CD14-positive monocyte (primary cell): Measurements from ENCODE around the gene RBM25. TPM values are rescaled to one million over a fixed set of nuclear protein-coding genes. Genes with fewer than 3 reads are reported as not detected.

Experiments used
- DNase-seq, 3 donors: peaks; one replicate each; pipeline ENCODE4 v3.0.0-alpha.2; 2011 to 2022
- H2AFZ ChIP-seq: 2 replicates; pipeline ENCODE4 v1.6.0; 2012; ENCODE audit warnings: mild to moderate bottlenecking, low read depth, low read length, inconsistent platforms; ENCODE audit not compliant: insufficient read depth, poor library complexity, severe bottlenecking
- H3K27ac ChIP-seq, 2 donors: 1 replicate in 1 of 2; 2 replicates in 1 of 2; pipeline ENCODE4 v1.5.1; 2012 to 2013; ENCODE audit warnings: low read length in 2 of 2, control low read depth in 1 of 2, inconsistent platforms in 1 of 2, low read depth in 1 of 2, mild to moderate bottlenecking in 1 of 2
- H3K27me3 ChIP-seq, 2 donors: one replicate each; pipeline versions ENCODE4 v1.6.0 to v1.6.1; 2011 to 2013; ENCODE audit warnings: low read length in 2 of 2; ENCODE audit not compliant: control insufficient read depth in 2 of 2, insufficient read depth in 2 of 2
- H3K36me3 ChIP-seq, 2 donors: replicated peaks in 1 of 2; 1 replicate in 1 of 2; 2 replicates in 1 of 2; pipeline versions ENCODE4 v1.5.1 to v1.6.1; 2012 to 2013; ENCODE audit warnings: low read length in 2 of 2, control low read depth in 1 of 2, inconsistent platforms in 1 of 2, mild to moderate bottlenecking in 1 of 2; ENCODE audit not compliant: insufficient read depth in 2 of 2, control insufficient read depth in 1 of 2
- H3K4me1 ChIP-seq, 2 donors: 1 replicate in 1 of 2; 2 replicates in 1 of 2; pipeline versions ENCODE4 v1.5.1 to v1.6.1; 2012 to 2013; ENCODE audit warnings: low read length in 2 of 2, control low read depth in 1 of 2, inconsistent platforms in 1 of 2, mild to moderate bottlenecking in 1 of 2, moderate library complexity in 1 of 2; ENCODE audit not compliant: insufficient read depth in 2 of 2, control insufficient read depth in 1 of 2
- H3K4me2 ChIP-seq: replicated peaks from 2 replicates; pipeline ENCODE3; 2012; ENCODE audit warnings: low read length, moderate library complexity, mild to moderate bottlenecking; ENCODE audit not compliant: poor library complexity, severe bottlenecking; ENCODE audit errors: extremely low read depth
- H3K4me3 ChIP-seq, 3 experiments: fragments of 200-600 bp in 1 of 3; sonication (generic) in 1 of 3; replicated peaks in 1 of 3; 1 replicate in 2 of 3; 2 replicates in 1 of 3; pipeline ENCODE4 v1.5.1; 2011 to 2013; ENCODE audit warnings: low read length in 3 of 3, mild to moderate bottlenecking in 3 of 3, control low read depth in 2 of 3, low read depth in 2 of 3, inconsistent platforms in 1 of 3, moderate library complexity in 1 of 3
- H3K79me2 ChIP-seq: 2 replicates; pipeline ENCODE4 v1.6.0; 2012; ENCODE audit warnings: mild to moderate bottlenecking, control low read depth, inconsistent platforms, low read length, moderate library complexity; ENCODE audit not compliant: insufficient read depth
- H3K9ac ChIP-seq: 2 replicates; pipeline ENCODE4 v1.6.0; 2017; ENCODE audit warnings: low read length, mild to moderate bottlenecking; ENCODE audit not compliant: insufficient read depth, poor library complexity, severe bottlenecking
- H3K9me3 ChIP-seq, 2 donors: replicated peaks in 1 of 2; 1 replicate in 1 of 2; 2 replicates in 1 of 2; pipeline versions ENCODE4 v1.5.1 to v1.6.1; 2012 to 2013; ENCODE audit warnings: low read length in 2 of 2, control low read depth in 1 of 2; ENCODE audit not compliant: control insufficient read depth in 1 of 2, insufficient read depth in 1 of 2
- H4K20me1 ChIP-seq: 2 replicates; pipeline ENCODE4 v1.6.0; 2012; ENCODE audit warnings: mild to moderate bottlenecking, low read length, control low read depth, moderate library complexity; ENCODE audit not compliant: insufficient read depth
- H3K27ac Mint-ChIP-seq, 7 donors: one replicate each; pipeline ENCODE4 v1.8.0; 2020; ENCODE audit warnings: mild to moderate bottlenecking in 7 of 7, mixed read lengths in 7 of 7, moderate library complexity in 6 of 7, inconsistent platforms in 2 of 7
- H3K27me3 Mint-ChIP-seq, 3 donors: one replicate each; pipeline ENCODE4 v1.8.0; 2021 to 2022; ENCODE audit warnings: low read depth in 3 of 3, mild to moderate bottlenecking in 3 of 3, mixed read lengths in 3 of 3, moderate library complexity in 3 of 3, inconsistent platforms in 1 of 3
- H3K36me3 Mint-ChIP-seq, 2 donors: one replicate each; pipeline ENCODE4 v1.8.0; 2020; ENCODE audit warnings: mixed read lengths in 2 of 2, inconsistent platforms in 1 of 2, mild to moderate bottlenecking in 1 of 2
- H3K4me1 Mint-ChIP-seq: one replicate; pipeline ENCODE4 v1.8.0; 2020; ENCODE audit warnings: mild to moderate bottlenecking, mixed read lengths
- H3K4me3 Mint-ChIP-seq, 2 donors: one replicate each; pipeline ENCODE4 v1.8.0; 2020; ENCODE audit warnings: mild to moderate bottlenecking in 2 of 2, mixed read lengths in 2 of 2, moderate library complexity in 1 of 2
- H3K9me3 Mint-ChIP-seq, 7 donors: one replicate each; pipeline ENCODE4 v1.8.0; 2020 to 2022; ENCODE audit warnings: mixed read lengths in 7 of 7, mild to moderate bottlenecking in 6 of 7, moderate library complexity in 6 of 7, inconsistent platforms in 2 of 7
- CTCF ChIP-seq: fragments of 200-600 bp; IDR thresholded peaks from one replicate; pipeline ENCODE4 v1.8.0; 2022; ENCODE audit warnings: antibody characterized with exemption, mild to moderate bottlenecking
- WGBS: methylation state at CpG from one replicate; pipeline ENCODE4 v1.1.5; 2013; ENCODE audit warnings: missing lambda C conversion rate; ENCODE audit not compliant: insufficient coverage; 5-methylcytosine and 5-hydroxymethylcytosine counted together
- intact Hi-C, 2 donors: fragments of 100-400 bp; cut with micrococcal nuclease; formaldehyde crosslinking; loops; one replicate each; pipeline versions ENCODE4 v1.15.0 to v1.15.1; 2023
- polyA plus RNA-seq, 3 donors: library from polyadenylated mRNA; depleted of rRNA in 1 of 3; unstranded in 2 of 3; stranded (reverse) in 1 of 3; fragments of 300-500 nt in 2 of 3; fragments of >200 nt in 1 of 3; fragmentation: Illumina TruSeq in 2 of 3; gene quantifications; 1 replicate in 2 of 3; 2 replicates in 1 of 3; pipeline ENCODE4 v1.2.3, GENCODE V29; 2012 to 2021

RBM25 gene
- polyA plus RNA-seq, 3 donors = 15.6 to 46.5 (median 25.2) TPM

- no peak for DNase-seq
- H3K79me2 ChIP-seq = no peaks in the 10 kb centered on the region
- Mint-ChIP-seq H3K4me3 (no peak overlapping the region), H3K27ac (no peak overlapping the region), H3K36me3 (no peaks in the 10 kb centered on the region), H3K27me3 (peaks cover 0 to 4% (median 3%) of the 10 kb centered on the region in 3 donors), H3K9me3 (peaks cover 0 to 2% (median 0%) of the 10 kb centered on the region in 7 donors), H3K4me1 (no peaks in the 10 kb centered on the region)
- H3K4me3 ChIP-seq = no peak overlapping the region
- no CpG with 5 or more reads among the region's 1 CpG for WGBS
- no peak overlapping the region for H2AFZ ChIP-seq
- no peaks in the 10 kb centered on the region for H3K9me3 ChIP-seq
- H3K27me3 ChIP-seq = no peaks in the 10 kb centered on the region
- H3K27ac ChIP-seq = no peak overlapping the region
- intact Hi-C loops = no loop called here
- H3K4me1 ChIP-seq = no peaks in the 10 kb centered on the region
- H3K4me2 ChIP-seq = no peak overlapping the region
- H4K20me1 ChIP-seq = no peaks in the 10 kb centered on the region
- TF ChIP-seq CTCF = no peak
- H3K9ac ChIP-seq = no peak overlapping the region
- H3K36me3 ChIP-seq = no peaks in the 10 kb centered on the region
Observed at GRCh38 chr14:73047808-73048207, 10.5 kb upstream of the RBM25 start.

- Histone ChIP-seq H3K9ac (no peak overlapping the region), H3K4me2 (no peak overlapping the region), H3K4me3 (no peak overlapping the region), H3K36me3 (no peaks in the 10 kb centered on the region), H4K20me1 (no peaks in the 10 kb centered on the region), H2AFZ (no peak overlapping the region), H3K79me2 (no peaks in the 10 kb centered on the region), H3K4me1 (no peaks in the 10 kb centered on the region), H3K27me3 (no peaks in the 10 kb centered on the region), H3K27ac (no peak overlapping the region), H3K9me3 (no peaks in the 10 kb centered on the region)
- H3K4me1 Mint-ChIP-seq = no peaks in the 10 kb centered on the region
- peaks cover 0 to 2% (median 0%) of the 10 kb centered on the region in 7 donors for H3K9me3 Mint-ChIP-seq
- no peak overlapping the region for H3K4me3 Mint-ChIP-seq
- no peak for TF ChIP-seq CTCF
- H3K36me3 Mint-ChIP-seq = no peaks in the 10 kb centered on the region
- intact Hi-C loops = no loop called here
- WGBS = 88% methylated on average over 1 of the region's 4 CpGs
- DNase-seq = no peak
- H3K27me3 Mint-ChIP-seq = peaks cover 0 to 3% (median 1%) of the 10 kb centered on the region in 3 donors
- H3K27ac Mint-ChIP-seq = no peak overlapping the region
Observed at GRCh38 chr14:73049428-73049827, 8.9 kb upstream of the RBM25 start.
